GM12891 (cell line): Measurements from ENCODE around the gene ZFYVE19.

Experiments
- PAX5 ChIP-seq: IDR thresholded peaks from 2 replicates; pipeline ENCODE4 v1.6.1; 2011; ENCODE audit warnings: low read length, moderate library complexity, mild to moderate bottlenecking; ENCODE audit not compliant: insufficient read depth, severe bottlenecking
- POLR2A ChIP-seq: IDR thresholded peaks from 2 replicates; pipeline ENCODE4 v1.6.1; 2011; ENCODE audit warnings: low read depth, low read length, control low read depth
- TAF1 ChIP-seq: IDR thresholded peaks from 2 replicates; pipeline ENCODE4 v1.6.1; 2011; ENCODE audit warnings: low read depth, low read length, control low read depth

DNA sequence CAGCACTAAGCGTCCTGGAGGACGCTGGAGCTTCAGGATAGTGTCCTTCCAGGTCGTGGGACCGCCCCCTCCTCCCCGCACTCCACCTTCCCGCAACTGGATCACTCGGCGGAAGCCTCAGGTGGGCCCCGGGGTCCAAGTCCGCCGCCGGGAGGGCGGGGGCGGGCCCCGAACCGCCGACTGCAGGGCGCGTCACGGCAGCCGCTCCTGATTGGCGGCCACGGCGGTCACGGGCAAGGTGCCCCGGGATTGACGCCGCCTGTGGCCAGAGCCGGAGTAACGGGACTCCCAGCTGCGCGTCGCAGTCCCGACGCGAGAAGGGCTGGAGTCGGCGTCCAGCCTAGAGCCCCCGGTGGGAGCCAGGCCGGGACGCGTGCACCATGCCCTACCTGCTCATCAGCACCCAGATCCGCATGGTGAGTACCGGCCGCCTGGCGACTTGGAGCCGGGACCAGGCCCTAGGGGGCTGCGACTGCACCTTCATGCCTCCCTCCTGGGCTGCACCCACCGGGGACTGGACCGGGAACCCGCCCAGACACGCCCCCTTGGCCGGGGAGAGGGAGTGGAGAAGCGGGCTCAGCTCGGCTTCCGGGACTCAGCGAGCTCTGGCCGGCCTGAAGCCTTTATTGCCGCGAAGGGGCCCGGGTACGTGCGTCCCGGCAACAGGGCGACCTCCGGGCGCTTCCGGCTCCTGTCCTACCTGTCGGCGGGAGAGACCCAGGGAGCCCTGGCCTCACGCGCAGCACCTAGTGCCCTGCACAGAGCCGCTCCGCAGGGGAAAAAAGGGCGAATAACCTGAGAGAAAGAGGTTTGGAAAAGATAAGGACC, 42.9 kb upstream of the ZFYVE19 start, which contains the start of gene GCHFR:
- TF ChIP-seq POLR2A (no peak), PAX5 (peak; percentile 74), TAF1 (no peak)
